PC-3 (cell line): ENCODE data around the gene CACNA1E.
A peak's percentile ranks its signal among the peaks of the same experiment; 100 is the strongest.

ENCODE experiments used
- CTCF ChIP-seq: fragments of 300-600 bp; sonication (generic); conservative IDR thresholded peaks from 2 replicates; pipeline ENCODE4 v1.5.1; 2017; ENCODE audit warnings: antibody characterized with exemption, low read depth, mild to moderate bottlenecking, low read length
- EZH2 ChIP-seq: fragments of 300-600 bp; sonication (generic); IDR thresholded peaks from one replicate; pipeline ENCODE4 v1.6.1; 2017; ENCODE audit warnings: antibody characterized with exemption, mild to moderate bottlenecking, low read length; ENCODE audit not compliant: unreplicated experiment
- EZH2phosphoT487 ChIP-seq: fragments of 300-600 bp; sonication (generic); IDR thresholded peaks from 2 replicates; pipeline ENCODE4 v1.6.1; 2018; ENCODE audit warnings: mild to moderate bottlenecking, antibody characterized with exemption, low read length, borderline replicate concordance

GRCh38 chr1:181676269-181676668 lies 193.0 kb downstream of the CACNA1E start:
- TF ChIP-seq CTCF = peak; percentile 47
- TF ChIP-seq EZH2phosphoT487 = no peak
- no peak for TF ChIP-seq EZH2
